Ovary (tissue), 9 donors: ENCODE results near the gene GRM5. TPM values are rescaled to one million over a fixed set of nuclear protein-coding genes. Genes with fewer than 3 reads are reported as not detected.

Experiments
- DNase-seq, 5 donors: peaks; one replicate each; pipeline ENCODE4 v3.0.0-alpha.2; 2019 to 2020
- H3K27ac ChIP-seq, 2 donors: fragments of 200-600 bp; one replicate each; pipeline versions ENCODE4 v1.5.1 to v1.8.0; 2019 to 2022
- H3K27me3 ChIP-seq: fragments of 200-600 bp; one replicate; pipeline ENCODE4 v1.8.0; 2022
- H3K36me3 ChIP-seq: fragments of 200-600 bp; sonication (generic); one replicate; pipeline ENCODE4 v1.5.1; 2019
- H3K4me1 ChIP-seq: one replicate; pipeline ENCODE4 v1.8.1; 2013; ENCODE audit warnings: mild to moderate bottlenecking, moderate library complexity; ENCODE audit not compliant: insufficient read depth
- H3K4me3 ChIP-seq: fragments of 200-600 bp; sonication (generic); one replicate; pipeline ENCODE4 v1.5.1; 2017
- H3K9me3 ChIP-seq, 2 donors: fragments of 200-600 bp in 1 of 2; sonication (generic) in 1 of 2; one replicate each; pipeline versions ENCODE4 v1.5.1 to v1.8.1; 2013 to 2019; ENCODE audit warnings: mild to moderate bottlenecking in 1 of 2, moderate library complexity in 1 of 2
- CTCF ChIP-seq, 3 donors: fragments of 450-650 bp in 2 of 3; fragments of 200-600 bp in 1 of 3; IDR thresholded peaks; one replicate each; pipeline versions ENCODE4 v1.5.1 to v1.8.0; 2016 to 2022; ENCODE audit warnings: antibody characterized with exemption in 3 of 3, mild to moderate bottlenecking in 1 of 3
- EP300 ChIP-seq: sonication (generic); formaldehyde crosslinking; IDR thresholded peaks from one replicate; pipeline ENCODE4 v1.6.1; 2017; ENCODE audit warnings: antibody characterized with exemption
- POLR2A ChIP-seq: fragments of 450-650 bp; IDR thresholded peaks from one replicate; pipeline ENCODE4 v1.6.1; 2017; ENCODE audit warnings: antibody characterized with exemption, mild to moderate bottlenecking, moderate library complexity
- WGBS, 3 donors: extraction: QIAGEN DNeasy Blood & Tissue Kit in 1 of 3; methylation state at CpG; one replicate each; pipeline versions ENCODE4 v1.1.5 to v1.1.7; 2013 to 2017; 5-methylcytosine and 5-hydroxymethylcytosine counted together
- intact Hi-C, 4 donors: fragments of 100-400 bp; cut with DNase I; formaldehyde crosslinking; loops; one replicate each; pipeline versions ENCODE4 v1.11.0 to v1.15.1; 2022 to 2023
- polyA plus RNA-seq, 2 donors: library from polyadenylated mRNA; stranded (reverse); fragments of 200-250 nt in 1 of 2; fragments of 350-450 nt in 1 of 2; fragmentation: Illumina TruSeq in 1 of 2; extraction: RNeasy Lipid Tissue Mini Kit (QIAGEN cat#74804) in 1 of 2; gene quantifications; one replicate each; pipeline ENCODE4 v1.2.3, GENCODE V29; 2013 to 2014
- total RNA-seq, 7 donors: library from RNA; depleted of rRNA in 2 of 7; stranded (reverse); fragments of >200 nt in 2 of 7; fragmentation: NEBNext Ultra II Directional in 3 of 7; extraction: Animal tissue kit (Norgen Biotek cat#: 25700) in 3 of 7; gene quantifications; one replicate each; pipeline versions ENCODE4 v1.1.0 to v1.2.4, GENCODE V29; 2016 to 2023
- donor health status: DM: no; HTN: no; CAD: no; lungs with moderate emphysema.
- donor health status: DM: no; HTN: no; CAD: no.
- donor health status: Bipolar disorder and iron deficiency.
- donor health status: DM: yes; HTN: yes; CAD: no.
- donor health status: DM: no; HTN: no; CAD: no.
- donor health status: DM: yes; HTN: yes; CAD: no.

Gene GRM5
- total and polyA plus RNA-seq, 9 donors = under 0.01 to 0.03 TPM; not detected in 7

DNA sequence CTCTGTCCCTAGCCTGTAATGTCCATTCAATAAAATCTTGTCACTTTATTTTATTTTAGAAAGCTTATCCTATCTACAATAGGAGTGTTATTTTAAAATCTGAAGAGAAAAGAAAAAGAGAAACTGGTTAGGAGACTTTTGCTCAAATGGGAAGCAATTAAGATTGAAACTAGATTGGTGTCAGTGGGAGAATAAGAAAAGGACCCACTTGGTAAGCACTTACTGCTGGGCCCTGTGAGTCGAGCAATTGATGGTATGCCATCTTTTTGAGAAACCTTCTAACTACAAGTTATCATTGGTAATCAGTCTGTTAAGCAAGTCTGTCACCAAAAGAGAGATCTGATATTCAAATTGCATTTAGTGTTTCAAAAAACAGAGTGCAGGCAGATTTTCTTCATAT, 258.4 kb downstream of the GRM5 start:
- Histone ChIP-seq H3K4me1 (no peaks in the 10 kb centered on the region), H3K4me3 (no peak overlapping the region), H3K36me3 (no peaks in the 10 kb centered on the region), H3K9me3 (no peaks in the 10 kb centered on the region), H3K27ac (no peak overlapping the region), H3K27me3 (no peaks in the 10 kb centered on the region)
- DNase-seq = no peak
- intact Hi-C loops = no loop called here
- 80 to 87% (median 84%) methylated on average over 1 of the region's 1 CpG for WGBS, 3 donors
- TF ChIP-seq CTCF (IDR thresholded peaks at IDR 0.05) (no peak), POLR2A (no peak), EP300 (no peak)

- intact Hi-C loops = no loop called here
- WGBS, 3 donors = 58 to 71% (median 71%) methylated on average over 1 of the region's 1 CpG
- Histone ChIP-seq H3K4me3 (no peak overlapping the region), H3K27me3 (no peaks in the 10 kb centered on the region), H3K9me3 (no peaks in the 10 kb centered on the region), H3K36me3 (no peaks in the 10 kb centered on the region), H3K4me1 (no peaks in the 10 kb centered on the region), H3K27ac (no peak overlapping the region)
- TF ChIP-seq EP300 (no peak), CTCF (IDR thresholded peaks at IDR 0.05) (no peak), POLR2A (no peak)
- DNase-seq = no peak
Observed at GRCh38 chr11:88806410-88806809, 259.4 kb downstream of the GRM5 start.

DNA sequence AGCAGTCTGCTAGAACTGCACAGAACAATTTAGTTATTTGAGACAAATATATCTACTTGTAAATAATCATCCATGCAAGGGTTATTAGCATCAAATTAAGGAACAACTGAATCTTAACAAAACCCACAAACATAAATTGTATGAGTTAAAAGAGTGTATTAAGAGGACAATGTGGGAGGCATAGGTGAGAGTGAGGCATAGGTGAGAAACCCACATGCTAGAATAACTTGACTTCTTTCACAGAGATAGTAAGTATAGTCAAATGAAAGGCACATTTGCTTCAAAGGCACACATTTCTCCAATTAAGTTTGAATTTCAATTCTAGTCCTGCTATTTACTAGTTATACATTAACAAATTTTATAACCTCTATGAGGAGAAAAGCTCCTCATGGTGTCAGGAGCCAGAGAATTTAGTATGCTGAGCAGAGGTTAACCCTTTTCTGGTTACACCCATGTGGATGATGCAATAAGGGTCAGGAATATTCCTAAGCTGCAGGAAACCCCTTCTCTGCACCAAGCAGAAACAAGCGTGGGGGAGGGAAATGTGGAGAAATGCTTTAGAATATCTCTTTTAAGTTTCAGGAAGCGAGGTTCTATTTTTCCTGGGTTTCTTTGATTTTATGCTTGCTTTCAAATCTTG, 264.2 kb downstream of the GRM5 start:
- Histone ChIP-seq H3K27me3 (no peaks in the 10 kb centered on the region), H3K36me3 (no peaks in the 10 kb centered on the region), H3K4me3 (no peak overlapping the region), H3K4me1 (no peaks in the 10 kb centered on the region), H3K27ac (no peak overlapping the region), H3K9me3 (no peaks in the 10 kb centered on the region)
- TF ChIP-seq CTCF (IDR thresholded peaks at IDR 0.05) (no peak), EP300 (no peak), POLR2A (no peak)
- intact Hi-C loops = no loop called here
- no peak for DNase-seq
- WGBS, 3 donors = 72 to 82% (median 81%) methylated on average over 2 of the region's 2 CpGs

GRCh38 chr11:88799771-88800500, 265.8 kb downstream of the GRM5 start:
- Histone ChIP-seq H3K36me3 (no peaks in the 10 kb centered on the region), H3K9me3 (no peaks in the 10 kb centered on the region), H3K27me3 (no peaks in the 10 kb centered on the region), H3K27ac (no peak overlapping the region), H3K4me1 (no peaks in the 10 kb centered on the region), H3K4me3 (no peak overlapping the region)
- 23 to 53% (median 44%) methylated on average over 1 of the region's 1 CpG for WGBS, 3 donors
- DNase-seq = no peak
- TF ChIP-seq POLR2A (no peak), EP300 (no peak), CTCF (IDR thresholded peaks at IDR 0.05) (no peak)
- intact Hi-C loops = no loop called here
